Measurements from ENCODE around the gene STUM.

Gene STUM

DNA sequence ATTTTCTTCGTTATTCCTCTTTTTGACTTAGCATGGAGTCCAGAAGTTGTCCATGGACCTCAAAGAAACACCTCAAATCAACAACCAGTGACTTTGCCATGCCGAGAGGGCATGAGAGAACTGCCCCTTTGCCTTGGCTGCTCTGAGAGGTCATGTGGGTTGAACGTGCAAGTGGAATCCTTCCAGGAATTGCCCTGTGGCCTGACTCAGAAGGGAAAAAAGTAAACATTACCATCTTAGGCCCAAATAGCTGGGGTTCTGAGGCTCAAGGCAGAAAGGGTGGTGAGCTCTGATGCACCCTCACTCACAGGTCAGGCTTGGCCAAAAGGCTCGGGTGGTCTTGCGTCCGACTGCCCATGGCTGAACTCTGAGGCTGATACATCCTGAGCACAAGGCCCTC lies 15.1 kb downstream of the STUM start:
- no peak for DNase-seq (ENCODE audit: low read depth)

DNA sequence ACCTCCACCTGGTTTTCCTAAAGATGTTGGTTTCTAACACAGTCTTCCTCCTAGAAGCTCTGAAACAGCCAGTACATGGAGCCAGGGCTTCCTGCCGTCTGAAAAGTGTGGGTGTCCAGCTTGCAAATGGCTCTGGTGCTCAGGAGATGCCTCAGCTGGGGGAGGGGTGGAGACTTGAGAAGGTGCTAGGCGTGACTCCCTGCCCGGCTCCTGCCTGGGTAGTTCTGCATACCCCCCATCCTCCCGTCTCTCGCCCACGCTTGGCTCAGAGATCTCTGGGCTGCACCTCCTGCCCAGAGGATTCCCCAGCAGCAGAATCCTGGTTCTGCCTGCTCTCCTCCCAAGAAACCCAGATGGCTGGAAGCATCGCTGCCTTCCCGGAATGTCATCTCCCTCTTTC lies 16.9 kb downstream of the STUM start:
- DNase-seq (ENCODE audit: low read depth), result no peak

- no peak for DNase-seq (ENCODE audit: low read depth)
Measured at GRCh38 chr1:226566234-226566633, 17.7 kb downstream of the STUM start.

GRCh38 chr1:226566760-226567159 lies 18.2 kb downstream of the STUM start:
- no peak for DNase-seq (ENCODE audit: low read depth)

GRCh38 chr1:226568077-226568831 lies 19.7 kb downstream of the STUM start:
- no peak for DNase-seq (ENCODE audit: low read depth)

- DNase-seq (ENCODE audit: low read depth), result no peak
Measured at GRCh38 chr1:226568975-226569741, 20.6 kb downstream of the STUM start.

GRCh38 chr1:226569879-226570547 lies 21.4 kb downstream of the STUM start:
- DNase-seq (ENCODE audit: low read depth), result no peak

- DNase-seq (ENCODE audit: low read depth), result no peak
Measured at GRCh38 chr1:226571893-226572292, 23.3 kb downstream of the STUM start.

DNA sequence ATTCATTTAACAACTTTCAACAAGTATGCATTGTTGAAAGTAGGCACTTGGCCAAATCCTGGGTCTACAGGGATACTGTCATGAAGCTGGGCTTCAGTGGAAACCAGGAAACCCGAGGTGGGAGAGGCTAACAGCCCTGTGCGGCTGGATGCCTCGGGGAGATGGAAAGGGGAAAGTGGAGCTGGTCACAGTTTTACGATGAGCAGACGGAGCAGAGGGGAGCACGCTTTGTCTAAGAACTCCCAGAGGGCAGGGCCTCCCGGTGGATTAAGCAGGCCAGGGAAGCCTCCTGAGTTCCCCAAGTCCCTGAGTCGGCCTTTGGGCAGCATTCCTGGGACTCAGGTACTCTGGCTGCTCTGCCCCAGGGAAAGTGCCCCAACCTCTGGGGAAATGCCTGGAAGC lies 23.8 kb downstream of the STUM start:
- no peak for DNase-seq (ENCODE audit: low read depth)

- no peak for DNase-seq (ENCODE audit: low read depth)
Measured at GRCh38 chr1:226574044-226574443, 25.5 kb downstream of the STUM start.

GRCh38 chr1:226574591-226575435 lies 26.2 kb downstream of the STUM start:
- DNase-seq (ENCODE audit: low read depth), result no peak

- DNase-seq (ENCODE audit: low read depth), result no peak
Measured at GRCh38 chr1:226575436-226575720, 26.8 kb downstream of the STUM start.

- no peak for DNase-seq (ENCODE audit: low read depth)
Measured at GRCh38 chr1:226575739-226576378, 27.3 kb downstream of the STUM start.

- DNase-seq (ENCODE audit: low read depth), result no peak
Measured at GRCh38 chr1:226576601-226577000, 28.0 kb downstream of the STUM start.

GRCh38 chr1:226577401-226578180 lies 29.0 kb downstream of the STUM start:
- no peak for DNase-seq (ENCODE audit: low read depth)

- DNase-seq (ENCODE audit: low read depth), result no peak
Measured at GRCh38 chr1:226578946-226579578, 30.5 kb downstream of the STUM start.

DNA sequence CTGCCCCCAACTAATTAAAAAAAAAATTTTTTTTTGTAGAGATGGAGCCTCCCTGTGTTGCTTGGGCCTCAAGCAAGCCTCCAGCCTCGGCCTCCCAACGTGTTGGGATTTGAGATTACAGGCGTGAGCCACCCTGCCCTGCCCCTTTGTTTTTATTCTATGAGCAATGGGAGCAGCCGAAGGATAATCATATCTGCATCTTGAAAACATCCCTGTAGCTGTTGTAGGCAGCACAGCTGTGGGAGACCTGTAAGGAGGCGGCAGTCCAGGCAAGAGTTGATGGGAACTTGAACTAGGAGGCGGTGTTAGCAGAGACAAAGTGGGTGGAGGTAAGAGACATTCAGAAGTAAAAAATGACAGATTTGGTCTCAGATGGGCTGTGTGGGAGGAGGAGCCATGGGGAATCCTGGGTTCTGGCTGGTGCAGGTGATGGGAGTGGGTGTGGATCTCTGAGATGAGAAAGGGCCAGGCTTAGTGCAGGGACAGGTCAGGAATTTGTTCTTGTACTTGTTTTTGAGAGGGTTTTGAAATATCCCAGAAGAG lies 31.3 kb downstream of the STUM start:
- DNase-seq (ENCODE audit: low read depth), result no peak

GRCh38 chr1:226580625-226581270 lies 32.2 kb downstream of the STUM start:
- DNase-seq (ENCODE audit: low read depth), result no peak

DNA sequence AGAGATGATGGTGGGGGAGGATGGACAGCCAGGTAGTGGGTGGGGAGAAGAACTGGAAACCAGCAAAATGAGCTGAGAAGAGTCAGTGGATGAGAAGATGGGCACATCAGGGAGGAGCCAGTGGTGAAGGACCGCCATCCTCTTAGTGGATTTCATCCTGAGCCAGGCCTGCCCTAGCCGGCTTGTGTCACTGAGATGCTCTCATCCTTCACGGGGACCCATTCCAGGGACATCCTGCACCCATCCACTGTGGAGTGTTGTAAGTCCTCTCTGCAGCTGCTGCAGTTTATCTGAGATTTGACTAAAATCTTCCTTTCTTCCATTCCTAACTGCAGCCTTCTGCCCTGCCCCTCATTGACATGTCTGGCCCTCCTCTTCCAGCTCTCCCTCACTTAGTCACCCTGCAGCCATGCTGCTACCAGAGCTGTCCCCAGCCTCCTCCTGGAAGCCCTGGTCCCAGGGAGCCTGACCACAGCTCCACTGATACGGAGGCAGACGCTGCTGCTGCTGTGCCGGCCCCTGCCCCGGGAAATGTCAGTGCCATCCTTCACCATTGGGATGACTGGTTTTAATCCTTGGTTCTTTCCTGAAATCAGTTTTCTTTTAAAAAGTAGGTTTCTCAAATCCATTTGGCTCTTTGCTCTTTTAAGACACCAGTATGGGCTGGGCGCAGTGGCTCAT lies 33.2 kb downstream of the STUM start:
- no peak for DNase-seq (ENCODE audit: low read depth)

Measured in non-pigmented ciliary epithelial cell (primary cell).